ENCODE measurements around the gene SLC66A1.

The SLC66A1 gene

DNA sequence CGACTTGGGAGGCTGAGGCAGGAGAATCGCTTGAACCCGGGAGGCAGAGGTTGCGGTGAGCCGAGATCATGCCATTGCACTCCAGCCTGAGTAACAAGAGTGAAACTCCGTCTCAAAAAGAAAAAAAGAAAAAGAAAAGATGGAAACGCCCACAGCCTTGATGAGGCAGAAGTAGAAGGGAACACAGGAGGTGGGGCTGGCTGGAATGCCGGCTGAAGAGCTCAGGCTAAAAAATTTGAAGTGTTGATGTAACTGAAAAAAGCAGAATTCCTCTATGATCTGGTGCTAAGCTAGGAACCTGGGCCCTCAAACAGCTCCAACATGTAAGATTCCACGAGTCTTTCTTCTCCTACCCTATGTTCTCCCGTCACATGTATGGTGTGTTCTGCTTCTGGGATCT lies 53.6 kb downstream of the SLC66A1 start:
- FAIRE-seq = no peak

DNA sequence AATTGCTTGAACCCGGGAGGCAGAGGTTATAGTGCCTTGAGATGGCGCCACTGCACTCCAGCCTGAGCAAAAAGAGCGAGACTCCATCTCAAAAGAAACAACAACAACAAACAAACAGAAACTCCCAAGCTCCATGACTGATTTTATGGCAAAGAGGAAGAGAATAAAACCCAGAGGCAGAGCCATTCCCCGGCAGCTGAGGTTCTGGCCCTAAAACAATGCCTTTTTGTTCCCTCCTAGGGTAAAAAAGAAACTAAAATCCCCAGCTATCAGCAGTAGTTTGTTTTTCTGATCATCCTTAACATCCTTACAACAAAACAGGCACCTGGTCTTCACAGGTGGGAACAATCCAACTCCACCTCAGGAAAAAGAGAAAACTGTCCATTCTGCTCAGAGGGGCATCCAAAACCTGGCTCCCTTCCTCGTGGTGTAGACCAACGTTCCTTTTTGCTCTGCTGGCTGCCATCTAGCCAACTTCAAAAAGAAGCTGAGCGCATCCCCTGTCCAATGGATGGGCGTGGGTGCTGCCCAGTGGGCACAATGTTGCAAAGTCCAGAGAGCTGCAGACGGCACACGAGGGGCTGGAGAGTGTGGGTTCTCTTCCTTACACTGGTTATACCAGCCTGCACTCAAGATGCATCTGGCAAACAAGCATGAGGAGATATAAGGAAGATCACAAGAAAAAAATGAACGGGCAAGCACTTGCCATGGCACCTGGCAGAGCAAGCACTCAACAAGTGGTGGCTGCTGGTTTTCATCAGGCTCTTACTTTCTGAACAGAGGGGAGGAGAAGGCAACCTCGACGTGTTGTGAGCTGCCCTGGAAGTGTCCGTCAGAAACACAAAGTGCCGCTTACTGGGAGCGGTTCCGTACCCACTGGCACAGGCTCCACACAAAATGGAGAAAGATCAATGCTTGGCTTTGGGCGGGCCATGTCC lies 54.7 kb downstream of the SLC66A1 start:
- FAIRE-seq = no peak

DNA sequence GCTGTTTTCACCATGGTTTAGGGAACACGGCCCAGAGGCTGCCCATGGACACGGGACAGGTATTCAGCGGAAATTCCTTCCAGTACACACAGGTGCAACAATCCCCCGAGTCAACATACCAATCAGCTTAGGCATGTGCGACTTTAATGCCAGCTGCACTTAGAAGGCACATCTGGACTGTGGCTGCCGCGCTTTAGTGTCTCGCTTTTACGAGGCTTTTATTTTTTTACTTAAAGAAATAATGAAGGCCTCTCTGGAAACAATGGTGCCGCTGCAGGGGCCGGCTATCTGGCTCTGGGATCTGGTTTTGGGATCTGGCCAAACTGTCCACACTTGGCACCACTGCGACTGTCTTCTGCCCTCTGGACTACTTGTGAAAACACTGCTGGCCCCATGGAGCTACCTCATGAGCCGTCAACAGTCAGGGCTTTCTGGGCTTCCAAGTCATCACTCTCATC lies 55.5 kb downstream of the SLC66A1 start:
- no peak for FAIRE-seq

DNA sequence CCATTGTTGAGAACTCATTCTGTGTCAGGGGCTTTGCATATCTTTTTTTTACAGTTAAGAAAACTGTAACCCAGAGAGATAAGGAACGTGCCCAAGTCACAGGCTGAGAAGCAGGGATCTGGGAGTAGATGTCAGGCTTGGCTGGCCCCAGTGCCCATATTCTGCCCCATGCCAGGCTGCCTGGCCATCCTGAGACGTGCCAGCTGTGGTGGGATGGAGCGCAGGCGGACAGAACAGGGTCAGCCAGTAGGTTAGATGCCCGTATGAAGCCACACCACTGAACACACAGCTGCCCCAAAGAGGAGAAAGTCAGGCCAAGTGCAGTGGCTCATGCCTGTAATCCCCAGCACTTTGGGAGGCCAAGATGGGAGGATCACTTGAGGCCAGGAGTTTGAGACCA lies 55.9 kb downstream of the SLC66A1 start:
- no peak for FAIRE-seq

DNA sequence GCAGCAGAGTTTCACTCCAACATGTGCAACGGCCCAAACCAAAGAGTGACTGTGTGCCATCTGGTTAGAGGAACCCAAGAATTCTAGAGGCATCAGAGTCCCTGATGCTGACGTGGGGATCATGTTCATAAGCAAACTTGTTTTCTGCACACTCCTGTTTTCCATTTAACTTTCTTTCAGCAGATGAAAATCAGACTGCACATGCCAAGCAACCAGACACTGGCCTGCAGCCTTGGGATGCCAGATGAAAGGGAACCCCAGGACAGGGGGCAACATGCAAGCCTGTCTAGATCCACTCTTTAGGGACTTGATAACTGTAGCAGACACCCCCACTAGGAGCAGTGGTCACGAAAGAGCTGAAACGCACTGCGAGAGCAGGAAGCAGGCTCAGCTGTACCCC lies 56.8 kb downstream of the SLC66A1 start:
- FAIRE-seq = no peak

DNA sequence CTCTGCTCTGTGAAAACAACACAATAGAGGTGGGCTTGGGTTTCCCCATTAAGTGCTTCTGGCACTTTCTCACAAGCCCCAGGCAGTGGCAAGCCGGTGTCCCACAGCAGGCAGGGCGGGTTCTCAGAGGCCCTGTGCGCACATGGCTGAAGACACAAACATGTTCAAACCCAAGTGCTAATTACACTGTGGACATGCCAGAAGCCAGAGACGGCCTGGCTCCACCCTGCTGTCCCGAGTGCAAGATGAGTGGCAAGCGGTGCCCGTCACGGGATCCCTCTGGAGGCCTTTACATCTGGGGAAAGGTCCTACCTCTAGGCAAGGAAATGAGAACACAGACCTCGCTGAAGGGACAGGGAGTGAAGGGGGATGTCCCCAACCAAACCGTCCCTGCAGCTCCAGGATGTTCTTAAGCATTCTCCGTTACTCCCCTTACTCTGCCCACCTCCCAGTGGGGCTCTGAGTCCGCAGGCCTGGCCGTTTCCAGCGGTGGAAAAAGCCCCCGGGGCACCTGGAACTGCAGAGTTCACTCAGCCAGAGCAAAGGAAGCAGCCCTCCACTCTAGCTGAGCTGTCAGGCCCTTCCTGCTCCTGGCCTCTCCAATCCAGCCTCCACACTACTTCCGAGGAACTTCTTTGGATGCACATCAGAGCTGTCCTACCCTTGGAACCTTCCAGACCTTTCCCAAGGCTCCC lies 57.4 kb downstream of the SLC66A1 start:
- no peak for FAIRE-seq

DNA sequence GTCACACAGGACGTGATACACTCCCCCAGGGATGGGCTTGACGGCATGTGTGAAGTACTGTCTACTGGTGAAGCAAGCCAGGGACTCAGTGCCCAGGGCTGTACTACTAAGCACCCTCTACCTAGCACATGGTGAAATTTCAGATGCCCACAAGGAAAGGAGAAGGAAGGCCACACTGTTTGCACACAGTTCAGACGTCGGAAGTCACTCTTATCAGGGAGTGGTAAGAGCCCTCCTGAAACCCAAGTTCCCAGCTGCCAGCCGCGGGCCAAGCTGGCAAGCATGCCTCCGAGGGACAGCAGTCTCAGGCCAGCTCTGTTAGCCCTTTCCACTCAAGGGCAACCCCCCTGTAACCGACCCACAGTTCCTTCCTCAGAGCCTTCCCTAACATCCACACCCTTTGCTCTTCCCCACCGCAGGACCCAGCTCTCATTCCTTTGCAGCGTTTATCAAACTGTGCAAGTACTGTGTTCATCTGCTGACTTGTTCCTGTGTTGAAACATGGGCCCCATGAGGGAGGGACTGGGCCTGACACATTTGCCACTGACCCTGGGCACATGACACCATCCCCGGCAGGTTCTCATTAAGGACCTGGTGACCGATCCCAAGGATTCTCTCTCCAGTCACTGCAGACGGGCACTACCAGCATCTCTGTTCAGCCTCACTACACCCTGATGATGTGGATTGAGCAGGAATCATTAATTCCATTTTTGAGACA lies 58.5 kb downstream of the SLC66A1 start:
- no peak for FAIRE-seq

DNA sequence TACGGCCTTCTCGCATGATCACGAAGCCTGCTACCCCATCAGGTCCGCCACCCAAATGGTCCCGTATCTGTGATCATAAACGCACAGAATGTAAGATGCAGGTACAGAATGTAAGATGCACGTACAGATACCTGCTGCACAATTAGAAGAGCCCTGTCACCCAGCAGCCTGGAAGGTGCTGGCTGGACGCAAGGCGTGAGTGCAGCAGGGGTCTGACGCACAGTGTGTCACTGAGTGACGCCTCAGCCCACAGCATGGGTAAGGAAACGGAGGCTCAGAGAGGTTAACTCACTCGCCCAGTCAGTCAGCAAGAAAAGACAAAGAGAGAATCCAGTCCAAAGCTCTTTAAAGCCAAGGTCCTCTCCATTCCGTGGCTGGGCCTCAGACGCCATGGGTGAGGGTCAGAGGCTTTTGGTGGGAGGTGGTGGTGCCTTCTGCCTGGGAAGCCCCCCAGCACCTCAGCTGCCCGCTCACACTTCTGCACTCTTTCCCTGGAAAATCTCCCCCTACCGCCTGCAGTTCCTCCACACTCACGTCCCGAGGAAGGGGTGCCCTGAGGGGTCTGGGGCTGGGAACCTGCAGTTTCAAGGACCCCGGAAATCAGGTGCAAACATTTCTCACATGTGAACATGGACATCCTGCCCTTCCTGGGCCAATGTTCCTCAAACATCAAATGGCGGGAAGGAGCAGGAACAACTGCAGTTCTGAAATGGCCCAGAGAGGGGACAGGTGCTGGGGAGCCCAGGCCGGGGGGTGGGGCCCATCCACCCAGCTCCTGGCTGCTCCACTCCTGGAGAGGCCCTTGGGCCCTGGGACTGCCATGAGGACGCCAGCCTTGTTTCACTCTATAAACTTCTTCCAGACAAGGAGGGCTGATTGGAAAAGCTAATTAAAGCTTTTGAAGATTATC lies 59.4 kb downstream of the SLC66A1 start:
- FAIRE-seq = no peak

DNA sequence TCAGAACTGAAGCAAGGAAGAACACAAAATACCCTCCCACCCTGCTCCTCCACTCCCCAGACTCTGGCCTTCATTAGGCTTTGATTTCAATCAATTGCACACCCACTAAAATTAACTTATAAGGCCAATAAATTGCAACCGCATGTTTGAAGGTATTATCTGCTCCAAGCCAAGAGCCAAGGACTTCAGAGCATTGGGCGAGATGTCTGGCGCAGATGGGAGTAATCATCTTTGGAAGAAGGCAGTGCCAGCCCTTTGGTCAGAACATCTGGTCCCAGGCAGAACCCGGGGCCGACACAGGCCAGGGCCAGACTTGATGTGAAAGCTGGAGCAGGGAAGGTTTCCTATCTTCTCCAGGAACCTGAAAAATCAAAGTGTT lies 60.0 kb downstream of the SLC66A1 start:
- FAIRE-seq = no peak

DNA sequence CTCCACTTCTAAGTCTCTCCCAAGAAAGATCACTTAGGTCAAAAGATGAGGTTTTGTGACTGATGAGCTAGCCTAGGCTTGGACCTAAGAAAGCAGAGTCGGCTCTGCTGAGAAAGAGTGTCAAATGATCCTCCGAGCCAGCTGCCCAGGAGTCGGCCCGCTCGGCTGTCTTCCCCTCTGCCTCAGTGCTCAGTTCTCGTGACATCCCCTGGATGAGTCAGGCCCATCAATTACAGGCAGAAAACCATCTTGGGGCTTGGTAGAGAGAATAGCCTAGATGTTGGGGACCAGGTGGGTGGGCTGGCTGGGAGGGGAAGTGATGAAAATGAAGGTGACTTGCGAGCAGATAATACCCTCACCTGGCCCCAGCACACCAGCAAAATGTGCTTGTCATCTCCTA lies 60.5 kb downstream of the SLC66A1 start:
- FAIRE-seq = no peak

DNA sequence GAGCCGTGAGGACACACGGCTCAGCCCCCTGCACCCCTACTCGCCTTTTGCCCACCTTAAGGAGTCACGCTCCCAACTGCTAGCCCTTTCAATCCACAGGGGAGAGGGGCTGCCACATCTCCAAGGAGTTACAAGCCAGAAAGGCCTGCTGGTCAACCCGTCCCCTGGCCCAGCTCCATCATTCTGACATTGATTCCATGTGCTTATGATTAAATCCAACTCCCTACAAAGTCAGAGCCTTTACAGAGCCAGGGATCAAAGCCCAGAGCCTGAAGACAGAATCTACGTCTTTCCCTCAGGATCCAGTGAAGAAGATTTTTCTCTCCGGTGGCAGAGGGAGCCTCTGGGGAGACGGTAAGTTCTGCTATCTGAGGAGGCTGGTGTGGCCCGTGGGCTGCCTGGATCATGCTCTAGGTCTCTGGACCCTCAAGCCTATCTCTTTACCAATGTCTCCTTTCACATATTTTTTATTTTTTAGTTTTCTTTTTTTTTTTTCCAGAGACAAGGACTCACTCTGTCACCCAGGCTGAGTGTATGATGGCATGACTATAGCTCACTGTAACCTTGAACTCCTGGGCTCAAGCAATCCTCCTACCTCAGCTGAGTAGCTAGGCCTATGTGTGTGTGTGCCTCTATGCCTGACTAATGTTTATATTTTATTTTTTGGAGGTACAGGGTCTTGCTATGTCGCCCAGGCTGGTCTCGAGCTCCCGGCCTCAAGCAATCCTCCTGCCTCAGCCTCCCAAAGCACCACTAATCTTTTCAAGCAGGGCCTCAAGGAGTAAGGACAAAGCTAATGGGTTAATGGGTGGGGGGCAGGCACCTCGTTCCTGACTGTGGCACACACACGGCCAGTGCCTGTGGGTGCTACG lies 61.3 kb downstream of the SLC66A1 start:
- FAIRE-seq = no peak

DNA sequence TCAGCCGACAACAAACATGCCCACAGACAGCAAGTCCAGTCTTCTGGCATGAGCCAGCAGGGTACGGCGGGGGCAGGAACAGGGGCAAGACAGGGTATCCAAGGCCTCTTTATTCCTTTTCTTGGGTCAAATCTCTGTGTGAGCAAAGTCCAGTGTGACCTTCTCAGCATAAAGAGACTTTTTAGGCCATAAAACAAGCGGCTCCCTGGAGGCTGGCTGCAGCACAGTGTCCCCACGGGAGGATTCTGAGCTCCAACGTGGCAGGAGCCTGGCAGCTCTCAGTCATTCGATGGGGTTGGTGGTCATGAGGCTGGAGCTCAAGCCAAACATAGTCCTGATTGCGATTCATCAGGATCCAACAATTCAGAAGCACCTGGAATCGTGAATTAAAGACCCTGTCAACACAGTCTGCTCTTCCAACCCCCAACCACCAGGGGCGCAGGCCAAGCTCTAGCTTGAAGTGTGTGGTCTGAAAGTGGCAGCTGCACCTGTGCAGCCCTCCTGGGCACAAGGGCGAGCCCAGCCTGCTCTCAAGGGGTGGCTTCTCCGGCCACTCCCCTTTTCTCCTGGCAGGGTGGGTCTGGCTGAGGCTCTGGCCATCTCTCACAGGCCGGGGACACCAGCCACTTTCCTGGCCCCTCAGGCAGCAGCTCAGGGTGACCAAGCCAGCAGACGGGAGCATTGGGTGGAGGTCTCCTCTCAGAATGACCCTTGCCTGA lies 62.1 kb downstream of the SLC66A1 start:
- no peak for FAIRE-seq

DNA sequence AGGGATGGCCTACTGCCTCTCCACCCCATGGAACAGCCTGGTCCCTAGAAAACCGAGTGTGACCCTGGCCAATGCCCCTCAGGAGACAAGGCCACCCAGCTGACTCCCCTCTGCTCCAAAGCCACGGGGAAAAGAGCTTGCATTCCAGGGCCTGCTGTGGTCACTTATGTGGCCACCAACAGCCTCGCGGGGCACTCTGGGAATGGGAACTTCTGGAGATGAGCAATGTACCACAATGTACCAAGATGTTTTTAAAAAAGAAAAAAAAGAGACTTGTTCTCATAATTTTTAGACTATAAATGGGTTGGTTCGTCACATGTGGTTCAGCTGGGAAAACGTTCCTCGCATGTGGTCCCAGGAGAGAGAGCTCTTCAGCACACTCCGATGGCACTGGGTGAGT lies 62.8 kb downstream of the SLC66A1 start:
- FAIRE-seq = no peak

DNA sequence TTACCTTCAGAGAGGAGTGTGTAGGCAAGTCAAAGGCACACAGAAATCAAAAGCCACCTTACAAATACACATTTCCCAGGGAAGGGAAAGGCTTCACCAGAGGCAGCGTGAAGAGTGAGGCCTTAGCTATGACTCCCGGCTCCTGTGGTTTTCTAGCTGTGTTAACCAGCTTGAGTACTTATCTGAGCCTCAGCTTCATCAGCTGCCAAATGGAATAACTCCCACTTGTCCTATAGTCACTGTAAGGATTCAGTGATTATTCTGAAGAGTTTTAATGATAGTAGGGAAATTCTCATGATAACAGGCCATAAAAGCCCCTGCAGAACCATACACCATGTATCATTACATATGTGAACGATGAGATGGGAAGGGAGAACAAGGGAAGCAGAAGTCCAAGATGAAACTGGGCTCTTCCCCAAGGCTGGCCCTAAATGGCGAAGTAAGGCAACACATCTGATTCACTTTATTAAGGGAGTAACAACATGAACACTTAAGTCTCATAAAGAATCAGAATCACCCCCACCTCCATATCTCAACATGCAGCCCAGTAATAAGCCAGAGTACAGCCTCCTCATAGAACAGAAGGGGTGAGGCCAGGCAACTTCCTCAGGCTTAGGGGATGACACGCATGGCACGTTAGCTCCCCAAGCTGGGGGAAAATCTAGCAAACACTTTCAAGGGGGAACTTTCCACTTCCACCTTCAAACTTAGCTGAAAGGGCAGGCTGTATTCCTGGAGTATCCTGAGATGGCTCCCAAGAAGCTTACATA lies 63.7 kb downstream of the SLC66A1 start:
- FAIRE-seq = no peak

DNA sequence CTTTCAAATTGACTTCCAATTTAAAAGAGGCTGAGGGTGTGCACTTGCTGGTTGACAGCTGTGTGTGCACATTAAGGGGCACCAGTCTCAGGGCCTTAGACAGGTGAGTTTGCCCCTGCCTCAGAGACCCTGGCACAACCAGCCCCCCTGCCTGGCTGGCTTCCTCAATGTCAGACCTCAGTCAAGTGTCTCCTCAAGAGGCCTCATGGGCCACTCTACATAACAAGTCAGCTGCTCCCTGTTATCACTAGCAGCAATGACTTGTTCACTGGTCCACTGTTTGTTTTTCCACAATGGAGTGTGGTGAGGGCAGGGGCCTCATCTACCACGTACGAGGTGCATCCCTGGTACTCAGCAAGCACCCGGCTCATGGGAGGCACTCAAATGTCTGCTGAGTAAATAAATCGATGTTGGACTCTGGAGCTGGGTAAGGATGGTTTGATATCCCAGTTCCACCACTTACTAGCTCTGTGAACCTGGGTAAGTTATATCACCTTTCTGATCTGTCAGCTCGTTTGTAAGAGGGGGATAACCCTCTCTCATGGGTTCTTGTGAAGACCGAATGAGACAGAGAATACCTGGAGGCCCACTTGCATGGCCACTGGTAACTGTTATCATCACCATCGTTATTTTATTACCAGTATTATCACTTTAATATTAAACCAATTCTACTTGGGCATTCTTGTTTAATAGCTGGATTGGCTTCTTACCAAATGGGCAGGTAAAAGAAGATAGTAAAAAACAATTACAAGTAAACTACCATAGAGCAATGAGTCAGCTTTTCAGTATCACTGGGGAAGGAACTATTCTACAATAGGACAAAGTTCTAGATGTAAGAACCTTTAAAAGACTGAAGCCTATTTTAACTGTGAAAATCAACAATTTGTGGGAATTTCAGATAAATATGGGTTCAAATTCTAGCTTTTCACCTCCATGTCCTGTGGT lies 64.6 kb downstream of the SLC66A1 start:
- no peak for FAIRE-seq

DNA sequence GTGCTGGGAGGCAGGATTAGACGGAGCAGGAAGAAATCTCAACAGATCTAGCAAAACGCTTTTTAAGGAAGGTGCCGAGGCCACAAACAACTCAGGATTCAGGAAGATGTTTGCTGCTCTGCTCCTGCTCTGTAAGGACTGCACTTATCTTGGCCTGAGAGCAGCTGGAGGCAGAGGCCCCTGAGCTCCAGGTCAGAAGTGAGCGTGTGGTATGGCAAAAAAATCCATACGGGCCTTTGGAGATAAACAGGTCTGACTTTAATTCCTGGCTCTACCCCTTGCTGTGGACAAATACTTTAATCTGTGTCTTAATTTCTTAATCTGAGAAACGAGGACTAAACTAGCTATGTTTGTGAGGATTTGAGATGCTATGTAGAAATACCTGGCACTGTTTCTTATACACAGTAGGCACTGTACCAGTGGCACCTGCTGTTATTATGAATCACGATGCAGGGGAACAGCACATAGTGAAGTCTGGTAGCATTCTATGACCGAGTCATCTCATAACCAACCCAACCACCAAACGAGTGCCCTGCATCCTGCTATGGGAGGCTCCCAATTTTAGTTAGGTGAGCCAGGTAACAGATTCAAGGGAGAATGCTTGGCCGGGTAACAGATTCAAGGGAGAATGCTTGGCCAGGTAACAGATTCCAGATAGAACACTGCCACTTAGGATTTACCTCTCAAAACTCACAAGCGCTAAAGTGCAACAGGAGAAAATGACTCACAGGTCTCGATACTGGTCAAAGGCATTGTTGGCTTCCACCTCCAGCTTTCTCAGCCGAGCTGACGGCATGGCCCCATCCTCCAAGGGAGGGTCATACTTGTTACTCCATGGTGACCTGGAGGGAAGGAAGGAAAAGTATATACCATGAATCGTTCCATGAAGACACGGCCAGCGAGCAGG lies 65.9 kb downstream of the SLC66A1 start:
- FAIRE-seq = no peak

Data from A204.1 (cell line).